A673 (cell line): ENCODE results near the gene LYPD3. TPM values are rescaled to one million over a fixed set of nuclear protein-coding genes. Genes with fewer than 3 reads are reported as not detected.

Source experiments
- BruUV-seq: library from RNA; stranded (reverse); fragments of 400-500 nt; replicated peaks from 2 replicates; lab custom pipeline; 2021; lab: Mats Ljungman, UMichigan
- CTCF ChIA-PET: fragments of 300-600 bp; sonication (Branson Sonifier 250); formaldehyde crosslinking; loops from one replicate; lab custom pipeline; 2022; ENCODE audit warnings: antibody characterized with exemption; lab: Charles Lee
- POLR2A ChIA-PET: fragments of 300-600 bp; sonication (Branson Sonifier 250); formaldehyde crosslinking; loops from one replicate; lab custom pipeline; 2022; ENCODE audit warnings: antibody characterized with exemption; ENCODE audit not compliant: low non-redundant PET; lab: Charles Lee
- DNase-seq: peaks from one replicate; pipeline ENCODE4 v3.0.0-alpha.2; 2015; ENCODE audit warnings: low spot score
- H3K27ac ChIP-seq: fragments of 200-600 bp; sonication (generic); 2 replicates; pipeline ENCODE4 v1.5.1; 2016; ENCODE audit warnings: mixed run types, low read depth, mild to moderate bottlenecking, mixed read lengths, antibody characterized with exemption, low read length; ENCODE audit not compliant: poor library complexity, severe bottlenecking
- H3K27me3 ChIP-seq: fragments of 200-600 bp; sonication (generic); replicated peaks from 2 replicates; pipeline ENCODE4 v1.6.1; 2017; ENCODE audit warnings: mixed run types, low read depth, mild to moderate bottlenecking, mixed read lengths, antibody characterized with exemption, low read length; ENCODE audit not compliant: insufficient read depth, poor library complexity
- H3K36me3 ChIP-seq: fragments of 200-600 bp; sonication (generic); 2 replicates; pipeline ENCODE4 v1.6.1; 2016; ENCODE audit warnings: mixed run types, mild to moderate bottlenecking, mixed read lengths, antibody characterized with exemption, low read length; ENCODE audit not compliant: insufficient read depth, poor library complexity, severe bottlenecking
- H3K4me1 ChIP-seq: fragments of 200-600 bp; sonication (generic); 2 replicates; pipeline ENCODE4 v1.6.1; 2017; ENCODE audit warnings: mixed run types, mild to moderate bottlenecking, mixed read lengths, antibody characterized with exemption, low read length; ENCODE audit not compliant: insufficient read depth, poor library complexity, severe bottlenecking
- H3K4me3 ChIP-seq: fragments of 200-600 bp; sonication (generic); 2 replicates; pipeline ENCODE4 v1.5.1; 2016; ENCODE audit warnings: low read depth, mixed run types, mild to moderate bottlenecking, mixed read lengths, low read length; ENCODE audit not compliant: poor library complexity, severe bottlenecking
- H3K9me3 ChIP-seq: fragments of 200-600 bp; sonication (generic); 2 replicates; pipeline ENCODE4 v1.6.1; 2016; ENCODE audit warnings: mixed run types, low read depth, mild to moderate bottlenecking, mixed read lengths, antibody characterized with exemption, low read length; ENCODE audit not compliant: poor library complexity, severe bottlenecking
- CTCF ChIP-seq: fragments of 300-800, 200-600 bp; sonication (generic); conservative IDR thresholded peaks from 2 replicates; pipeline ENCODE4 v1.5.1; 2017; ENCODE audit warnings: low read depth, mild to moderate bottlenecking, antibody characterized with exemption, low read length, moderate library complexity, mixed read lengths
- EZH2 ChIP-seq: fragments of 200-600 bp; sonication (generic); IDR thresholded peaks from 2 replicates; pipeline ENCODE4 v1.6.1; 2017; ENCODE audit warnings: borderline replicate concordance, low read depth, mild to moderate bottlenecking, mixed read lengths, antibody characterized with exemption, low read length; ENCODE audit not compliant: poor library complexity, severe bottlenecking
- intact Hi-C: fragments of 100-400 bp; cut with micrococcal nuclease; formaldehyde crosslinking; loops from one replicate; pipeline ENCODE4 v1.10.0; 2022; ENCODE audit not compliant: unreplicated experiment
- total RNA-seq: library from RNA; stranded (reverse); gene quantifications from 2 replicates; pipeline ENCODE4 v1.2.3, GENCODE V29; 2021

Gene LYPD3
- total RNA-seq, 1 experiment from 2014 or later, result 0.21 TPM

GRCh38 chr19:43452582-43452981, 12.8 kb downstream of the LYPD3 start:
- no peaks in the 10 kb centered on the region for H3K36me3 ChIP-seq
- TF ChIP-seq CTCF, result no peak
- TF ChIP-seq EZH2, result no peak
- no peaks in the 10 kb centered on the region for H3K27me3 ChIP-seq
- H3K27ac ChIP-seq, result no peak overlapping the region
- H3K4me1 ChIP-seq, result no peaks in the 10 kb centered on the region
- ChIA-PET POLR2A (no interaction called here), CTCF (no interaction called here)
- H3K4me3 ChIP-seq, result no peak overlapping the region
- no TSS peak for BruUV-seq
- DNase-seq, result no peak
- intact Hi-C loops, result no loop called here
- H3K9me3 ChIP-seq, result no peaks in the 10 kb centered on the region

GRCh38 chr19:43450545-43450997, 14.8 kb downstream of the LYPD3 start:
- Histone ChIP-seq H3K4me3 (no peak overlapping the region), H3K4me1 (no peaks in the 10 kb centered on the region), H3K36me3 (no peaks in the 10 kb centered on the region), H3K27me3 (no peaks in the 10 kb centered on the region), H3K27ac (no peak overlapping the region), H3K9me3 (no peaks in the 10 kb centered on the region)
- intact Hi-C loops, result no loop called here
- BruUV-seq, result no TSS peak
- CTCF ChIA-PET, result interaction anchor here (0.7 kb wide), 1 partner anchor 52 kb away, joined by 4 read pairs; no protein-coding TSS in a partner anchor
- TF ChIP-seq CTCF, result no peak
- TF ChIP-seq EZH2, result no peak
- DNase-seq, result no peak
- POLR2A ChIA-PET, result no interaction called here

GRCh38 chr19:43447655-43448054, 17.8 kb downstream of the LYPD3 start:
- no peak for DNase-seq
- BruUV-seq, result no TSS peak
- TF ChIP-seq EZH2 (no peak), CTCF (no peak)
- Histone ChIP-seq H3K27ac (no peak overlapping the region), H3K27me3 (no peaks in the 10 kb centered on the region), H3K9me3 (no peaks in the 10 kb centered on the region), H3K4me3 (no peak overlapping the region), H3K4me1 (no peaks in the 10 kb centered on the region), H3K36me3 (no peaks in the 10 kb centered on the region)
- CTCF ChIA-PET, result interaction anchor here (0.8 to 1.6 kb wide), 9 partner anchors 9 to 147 kb away, joined by 3 to 102 read pairs (median 5); no protein-coding TSS in a partner anchor
- POLR2A ChIA-PET, result interaction anchor here (0.5 kb wide), 1 partner anchor 79 kb away, joined by 3 read pairs; no protein-coding TSS in a partner anchor
- intact Hi-C loops, result loop anchor here (1.0 to 10.0 kb wide), 4 partner anchors 55 to 357 kb away; partner anchors contain the start of genes IRGQ, LYPD5, PHLDB3 and ZNF576
